HG02763 (cell line): Measurements from ENCODE around the gene CNTROB.

ENCODE experiments used
- ATAC-seq: cut with Tn5 transposase; IDR thresholded peaks from one replicate; pipeline ENCODE4 v1.9.1; 2021; ENCODE audit warnings: mild to moderate bottlenecking, moderate library complexity; ENCODE audit not compliant: unreplicated experiment

Gene CNTROB

GRCh38 chr17:7903154-7904103, 28.6 kb upstream of the CNTROB start:
- no peak for ATAC-seq

- no peak for ATAC-seq
Measured at GRCh38 chr17:7909089-7909488, 22.9 kb upstream of the CNTROB start.

DNA sequence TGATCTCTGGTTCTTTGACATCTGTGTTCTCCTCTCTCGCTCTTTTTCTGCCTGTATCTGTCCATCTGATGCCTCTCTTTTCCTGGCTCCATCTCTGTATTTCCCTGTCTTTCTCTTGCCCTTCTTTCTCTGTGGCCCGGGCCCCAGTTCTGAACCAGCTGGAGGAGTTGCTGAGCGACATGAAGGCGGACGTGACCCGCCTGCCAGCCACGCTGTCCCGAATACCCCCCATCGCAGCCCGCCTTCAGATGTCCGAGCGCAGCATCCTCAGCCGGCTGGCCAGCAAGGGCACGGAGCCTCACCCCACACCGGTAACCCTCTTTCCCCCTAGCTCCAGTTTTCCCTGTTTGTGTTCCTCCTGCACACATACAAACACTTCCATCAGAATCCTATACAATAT, 21.7 kb upstream of the CNTROB start:
- ATAC-seq, result no peak

GRCh38 chr17:7910711-7911110, 21.3 kb upstream of the CNTROB start:
- ATAC-seq, result no peak

DNA sequence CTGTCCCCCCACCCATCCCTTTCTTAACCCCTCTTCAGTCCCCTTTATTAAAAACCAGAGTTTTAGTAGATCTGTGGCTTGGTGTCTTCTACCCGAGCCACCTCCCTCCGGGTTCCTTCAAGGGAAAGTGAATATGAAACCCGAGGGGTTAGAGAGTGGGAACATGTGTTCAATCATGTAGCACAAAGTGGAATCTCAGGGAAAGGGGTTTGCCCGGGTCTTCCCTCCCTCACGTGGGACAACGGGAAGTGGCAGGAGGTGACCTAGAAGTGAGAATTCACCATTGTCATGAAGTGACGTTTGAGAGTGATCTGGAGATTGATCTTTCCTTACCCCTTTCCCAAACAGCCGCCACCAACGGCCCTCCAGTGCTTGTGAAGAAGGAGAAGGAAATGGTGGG, 20.9 kb upstream of the CNTROB start:
- ATAC-seq, result no peak

DNA sequence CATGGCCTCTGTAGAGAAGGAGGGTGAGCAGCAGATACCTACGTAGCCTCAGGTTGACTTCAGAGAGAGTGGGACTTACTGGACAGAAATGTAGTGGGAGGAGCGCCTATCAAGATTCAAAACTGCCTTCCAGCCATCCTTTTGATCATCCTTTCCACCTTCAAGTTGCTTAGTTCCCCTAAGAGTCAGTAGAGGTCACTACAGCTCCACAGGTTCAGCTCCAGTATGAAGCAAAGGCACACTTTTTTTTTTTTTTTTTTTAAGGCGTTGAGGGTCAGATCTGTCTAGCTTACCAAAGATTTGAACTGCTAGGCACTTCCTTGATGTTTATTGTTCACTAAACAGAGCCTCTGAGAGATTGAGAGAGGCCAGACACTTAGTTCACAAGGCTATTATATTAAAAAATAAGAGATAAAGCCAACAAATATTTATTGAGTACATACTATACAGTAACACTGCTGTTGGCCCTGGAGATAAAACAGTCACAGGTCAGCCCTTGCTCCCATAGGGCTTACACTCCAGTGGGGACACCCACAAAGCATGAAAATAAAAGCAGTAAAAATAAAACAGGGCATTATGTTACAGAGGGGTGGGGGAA, 19.0 kb upstream of the CNTROB start:
- no peak for ATAC-seq

GRCh38 chr17:7915179-7915610, 16.8 kb upstream of the CNTROB start:
- no peak for ATAC-seq

GRCh38 chr17:7915611-7916384, 16.2 kb upstream of the CNTROB start, which contains the start of gene RNF227:
TSS of gene RNF227 (minus strand) at chr17:7916289. CDS start at chr17:7916195, 94 bp downstream.
- ATAC-seq, result peak; percentile 74

- peak; percentile 6 for ATAC-seq
Measured at GRCh38 chr17:7916385-7916682, 15.7 kb upstream of the CNTROB start.

GRCh38 chr17:7916808-7917207, 15.2 kb upstream of the CNTROB start:
- ATAC-seq, result no peak

DNA sequence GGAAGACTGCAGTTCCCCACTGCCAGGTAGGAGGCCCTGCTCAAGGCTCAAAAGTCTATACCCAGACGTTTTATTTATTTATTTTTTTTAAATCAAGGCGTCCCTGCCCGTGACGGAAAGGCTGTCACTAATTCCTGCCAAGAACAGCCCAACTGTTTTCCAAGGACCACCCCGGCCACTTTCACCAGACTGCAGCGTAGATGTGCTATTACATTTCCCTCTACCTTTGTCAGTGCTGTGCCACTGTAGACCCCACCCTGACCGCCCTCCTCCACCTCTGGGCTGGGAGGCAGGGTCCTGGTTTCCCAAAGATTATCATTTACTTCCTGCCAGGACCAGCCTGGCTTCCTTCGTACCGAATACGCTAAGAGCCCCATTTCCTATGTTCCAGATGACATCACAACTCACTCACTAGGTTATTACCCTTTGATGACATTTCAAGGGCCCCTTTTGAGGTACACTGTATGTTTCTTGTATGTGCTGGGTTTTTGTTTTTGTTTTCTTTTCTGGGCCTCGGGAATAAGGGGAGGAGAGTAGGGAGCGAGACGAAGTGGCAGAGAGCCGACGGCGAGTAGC, 9.6 kb upstream of the CNTROB start:
- no peak for ATAC-seq

GRCh38 chr17:7922845-7923628, 9.0 kb upstream of the CNTROB start:
- no peak for ATAC-seq

DNA sequence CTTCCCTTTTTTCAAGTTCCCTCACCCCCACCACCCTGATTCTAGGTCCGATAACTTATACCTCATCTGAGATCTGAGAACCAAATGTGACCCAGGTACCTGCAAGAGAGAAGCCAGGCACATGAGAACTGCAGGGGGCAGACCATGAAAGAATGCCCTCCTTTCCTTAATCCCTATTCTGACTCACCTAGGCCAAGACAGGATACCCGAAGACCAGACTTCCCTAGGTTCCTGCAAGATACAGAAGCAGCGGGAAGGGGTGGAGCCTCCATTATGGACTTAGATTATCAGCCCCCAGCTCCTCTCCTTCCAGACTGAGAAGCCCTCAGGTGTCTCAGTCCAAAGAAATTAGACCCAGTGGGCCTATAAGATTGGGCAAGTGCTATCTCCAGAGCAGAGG, 4.4 kb upstream of the CNTROB start:
- no peak for ATAC-seq

GRCh38 chr17:7929158-7930023, 2.6 kb upstream of the CNTROB start, which contains the start of gene KCNAB3:
TSS of gene KCNAB3 (minus strand) at chr17:7929856. CDS start at chr17:7929435, 421 bp downstream.
- no peak for ATAC-seq

DNA sequence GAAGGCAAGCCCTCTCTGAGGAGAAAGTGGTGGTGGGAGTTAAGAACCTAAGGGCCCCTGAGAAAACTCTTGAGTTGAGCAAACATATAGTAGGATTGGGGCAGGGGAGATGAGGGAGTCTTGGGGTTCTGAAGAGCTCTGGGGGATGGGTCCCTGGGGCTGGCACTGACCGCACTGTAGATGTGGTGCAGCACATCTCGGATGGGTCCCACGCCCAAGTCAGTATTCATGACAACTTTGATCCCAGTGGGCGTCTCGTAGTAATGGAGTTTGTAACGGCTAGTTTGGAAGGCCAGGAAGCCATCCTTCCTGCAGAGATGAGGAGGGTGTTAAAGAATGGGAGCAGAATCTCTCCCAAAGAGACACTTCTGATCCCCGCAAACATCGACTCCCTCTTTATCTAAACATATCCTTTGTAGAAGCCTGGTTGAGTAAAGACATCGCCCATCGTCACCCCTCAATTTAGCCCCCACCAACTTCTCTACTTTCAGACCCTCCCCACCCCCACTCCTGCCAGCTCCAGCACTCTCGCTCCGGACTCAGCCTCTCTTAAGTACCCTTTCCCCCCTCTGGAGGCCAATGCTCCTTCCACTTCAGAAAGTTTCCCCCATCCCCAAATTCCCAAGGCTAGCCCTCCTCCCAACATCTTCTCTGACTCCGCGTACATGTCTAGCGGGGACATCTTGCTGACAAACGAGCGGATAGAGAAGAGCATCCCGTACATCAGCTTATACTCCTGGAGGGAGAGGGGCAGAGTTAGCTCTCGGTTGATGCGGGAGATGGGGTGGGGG, 970 bp upstream of the CNTROB start:
- ATAC-seq, result no peak

- ATAC-seq, result peak; percentile 2
Measured at GRCh38 chr17:7932483-7932891, 481 bp downstream of the CNTROB start.

- ATAC-seq, result no peak
Measured at GRCh38 chr17:7932949-7933348, 943 bp downstream of the CNTROB start.

DNA sequence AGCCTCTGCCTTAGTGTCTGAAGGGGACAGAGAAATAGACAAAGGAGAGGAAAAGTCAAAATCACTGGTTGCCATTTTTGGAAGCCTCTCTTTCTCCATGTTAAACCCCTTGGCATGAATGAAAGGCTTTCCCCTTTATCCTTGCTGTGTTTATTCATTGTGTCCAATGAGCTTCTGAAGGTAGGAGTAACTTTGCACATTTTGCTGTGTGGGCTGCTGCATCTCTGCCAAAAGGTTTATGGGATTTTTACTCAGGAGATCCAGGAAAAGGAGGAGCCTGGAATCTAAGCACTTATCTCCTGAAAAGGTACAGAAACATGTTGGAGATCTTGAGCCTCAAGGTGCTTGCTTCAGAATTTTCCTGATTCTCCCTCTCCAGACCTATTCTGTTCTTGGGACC, 3.9 kb downstream of the CNTROB start:
- ATAC-seq, result no peak

- ATAC-seq, result no peak
Measured at GRCh38 chr17:7940034-7940433, 8.0 kb downstream of the CNTROB start.
